K562 (cell line): Measurements from ENCODE around the gene METTL22. TPM values are rescaled to one million over a fixed set of nuclear protein-coding genes. Genes with fewer than 3 reads are reported as not detected.

Source experiments
- ESRRA ChIP-seq: fragments of 450-650 bp; IDR thresholded peaks from 2 replicates; pipeline ENCODE4 v1.6.1; 2014; ENCODE audit warnings: low read depth, mild to moderate bottlenecking, moderate library complexity, borderline replicate concordance
- GTF2B ChIP-seq: IDR thresholded peaks from 2 replicates; pipeline ENCODE4 v1.6.1; 2011; ENCODE audit not compliant: insufficient read length; ENCODE audit errors: extremely low read depth
- JUND ChIP-seq, 2 experiments: IDR thresholded peaks; 2 replicates in 1 of 2; 3 replicates in 1 of 2; pipeline ENCODE4 v1.6.1; 2011; ENCODE audit warnings: borderline replicate concordance in 2 of 2, low read depth in 2 of 2, low read length in 2 of 2, improper control_type of control experiment in 1 of 2, missing biosample characterization in 1 of 2, missing genetic modification characterization in 1 of 2, missing genetic modification reagents in 1 of 2
- MAFK ChIP-seq: IDR thresholded peaks from 2 replicates; pipeline ENCODE4 v1.6.1; 2011; ENCODE audit warnings: low read length, improper control_type of control experiment
- NFE2 ChIP-seq: IDR thresholded peaks from 2 replicates; pipeline ENCODE4 v1.6.1; 2014; ENCODE audit warnings: antibody characterized with exemption, low read depth
- RB1 ChIP-seq: fragments of 450-650 bp; IDR thresholded peaks from 2 replicates; pipeline ENCODE4 v1.6.1; 2017; ENCODE audit warnings: low read depth, mild to moderate bottlenecking
- RUNX1 ChIP-seq: sonication (generic); IDR thresholded peaks from 2 replicates; pipeline ENCODE4 v1.6.1; 2016; ENCODE audit warnings: antibody characterized with exemption, low read depth
- TBL1XR1 ChIP-seq, 2 experiments: IDR thresholded peaks; 2 replicates each; pipeline ENCODE4 v1.6.1; 2012; ENCODE audit warnings: improper control_type of control experiment in 2 of 2, low read length in 2 of 2, mild to moderate bottlenecking in 1 of 2
- ZNF311 ChIP-seq: fragments of 250-450 bp; sonication (Bioruptor Pico); IDR thresholded peaks from 2 replicates; pipeline ENCODE4 v1.4.0; 2020; ENCODE audit warnings: mild to moderate bottlenecking, moderate library complexity
- polyA plus RNA-seq, 8 experiments: library from polyadenylated mRNA; depleted of rRNA in 4 of 8; stranded (reverse) in 5 of 8; unstranded in 3 of 8; fragments of >200 nt; fragmentation: Nextera tagmentation in 2 of 8; fragmentation: Illumina TruSeq in 1 of 8; extraction: Ambion mirVana in 2 of 8; extraction: Trizol in 1 of 8; gene quantifications; 2 replicates each; pipeline versions ENCODE4 v1.2.1 to v1.2.3, GENCODE V29; 2011 to 2014; ENCODE audit warnings: inconsistent platforms in 1 of 8, missing spikeins in 1 of 8
- total RNA-seq, 7 experiments: library from RNA; depleted of rRNA in 6 of 7; stranded (reverse); fragments of >200 nt in 6 of 7; fragmentation: Illumina TruSeq in 2 of 7; extraction: Trizol in 2 of 7; gene quantifications; 2 replicates each; pipeline versions ENCODE4 v1.2.1 to v1.2.3, GENCODE V29; 2011 to 2021; ENCODE audit warnings: low replicate concordance in 1 of 7
- TF ChIP-seq, protein P1 (sequence below), 2 experiments: fragments of 450-650 bp; formaldehyde crosslinking in 1 of 2; IDR thresholded peaks; 2 replicates each; pipeline versions ENCODE4 v1.4.0 to v1.6.1; 2014 to 2020; ENCODE audit warnings: mild to moderate bottlenecking in 2 of 2, borderline replicate concordance in 1 of 2, low read depth in 1 of 2

Gene METTL22
- total and polyA plus RNA-seq, 9 of the 15 experiments (the other 6 are each of a cell fraction or from before 2014, with no cell fraction given): 6.9 to 33.2 (median 18.5) TPM

DNA sequence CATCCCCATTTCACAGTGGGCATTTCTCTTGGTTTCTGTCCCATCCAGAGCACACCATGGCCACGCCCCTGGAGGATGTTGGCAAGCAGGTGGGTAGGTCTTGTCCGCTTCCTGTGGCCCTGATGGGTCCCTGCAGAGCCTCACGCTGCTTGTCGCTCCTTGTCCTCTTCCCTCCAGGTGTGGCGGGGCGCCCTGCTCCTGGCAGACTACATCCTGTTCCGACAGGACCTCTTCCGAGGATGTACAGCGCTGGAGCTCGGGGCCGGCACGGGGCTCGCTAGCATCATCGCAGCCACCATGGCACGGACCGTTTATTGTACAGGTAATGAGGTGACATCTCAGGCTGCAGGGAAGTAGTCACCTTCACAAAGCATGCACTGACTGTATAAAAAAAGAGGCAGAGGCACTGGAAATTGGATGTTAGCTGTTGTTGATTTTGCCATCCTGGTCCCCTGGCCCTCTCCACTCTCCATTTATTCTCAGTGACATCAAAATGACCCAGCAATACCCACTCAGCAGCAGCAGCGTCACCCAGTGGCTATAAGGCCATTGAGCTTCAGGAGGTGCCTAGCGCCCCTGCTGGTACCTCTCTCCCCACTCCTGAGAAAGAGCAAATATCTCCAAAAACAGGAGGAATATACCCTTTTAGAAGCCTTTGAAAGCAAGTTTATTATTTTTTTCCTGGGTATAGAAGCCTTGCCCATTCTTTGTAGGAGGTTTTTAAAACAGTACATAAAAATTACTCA lies 13.7 kb downstream of the METTL22 start (continued):
- TF ChIP-seq, protein P1, sequence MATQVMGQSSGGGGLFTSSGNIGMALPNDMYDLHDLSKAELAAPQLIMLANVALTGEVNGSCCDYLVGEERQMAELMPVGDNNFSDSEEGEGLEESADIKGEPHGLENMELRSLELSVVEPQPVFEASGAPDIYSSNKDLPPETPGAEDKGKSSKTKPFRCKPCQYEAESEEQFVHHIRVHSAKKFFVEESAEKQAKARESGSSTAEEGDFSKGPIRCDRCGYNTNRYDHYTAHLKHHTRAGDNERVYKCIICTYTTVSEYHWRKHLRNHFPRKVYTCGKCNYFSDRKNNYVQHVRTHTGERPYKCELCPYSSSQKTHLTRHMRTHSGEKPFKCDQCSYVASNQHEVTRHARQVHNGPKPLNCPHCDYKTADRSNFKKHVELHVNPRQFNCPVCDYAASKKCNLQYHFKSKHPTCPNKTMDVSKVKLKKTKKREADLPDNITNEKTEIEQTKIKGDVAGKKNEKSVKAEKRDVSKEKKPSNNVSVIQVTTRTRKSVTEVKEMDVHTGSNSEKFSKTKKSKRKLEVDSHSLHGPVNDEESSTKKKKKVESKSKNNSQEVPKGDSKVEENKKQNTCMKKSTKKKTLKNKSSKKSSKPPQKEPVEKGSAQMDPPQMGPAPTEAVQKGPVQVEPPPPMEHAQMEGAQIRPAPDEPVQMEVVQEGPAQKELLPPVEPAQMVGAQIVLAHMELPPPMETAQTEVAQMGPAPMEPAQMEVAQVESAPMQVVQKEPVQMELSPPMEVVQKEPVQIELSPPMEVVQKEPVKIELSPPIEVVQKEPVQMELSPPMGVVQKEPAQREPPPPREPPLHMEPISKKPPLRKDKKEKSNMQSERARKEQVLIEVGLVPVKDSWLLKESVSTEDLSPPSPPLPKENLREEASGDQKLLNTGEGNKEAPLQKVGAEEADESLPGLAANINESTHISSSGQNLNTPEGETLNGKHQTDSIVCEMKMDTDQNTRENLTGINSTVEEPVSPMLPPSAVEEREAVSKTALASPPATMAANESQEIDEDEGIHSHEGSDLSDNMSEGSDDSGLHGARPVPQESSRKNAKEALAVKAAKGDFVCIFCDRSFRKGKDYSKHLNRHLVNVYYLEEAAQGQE (IDR thresholded peaks at IDR 0.05; ENCODE audit: borderline replicate concordance): peak; percentile 63
- TF ChIP-seq, protein P1 (CRISPR knock-in tag; IDR thresholded peaks at IDR 0.05; ENCODE audit: low read depth): no peak
- TF ChIP-seq MAFK (peak; percentile 35; the same call in 1 of the 2 replicates), ESRRA (0 out of 2 replicates have a peak, but pooled peaks have one; percentile 17), NFE2 (peak; percentile 83), JUND (IDR thresholded peaks at IDR 0.05; ENCODE audit: borderline replicate concordance, low read depth, low read length) (peak; percentile 57), JUND (tag; IDR thresholded peaks at IDR 0.05; ENCODE audit: borderline replicate concordance, low read depth, low read length) (no peak), TBL1XR1 (IDR thresholded peaks at IDR 0.05; ENCODE audit: low read length in 2 of 2) (no peak), RUNX1 (no peak), ZNF311 (CRISPR knock-in tag) (no peak), RB1 (0 out of 2 replicates have a peak, but pooled peaks have one; percentile 41), GTF2B (no peak)
